A172 (cell line): ENCODE results near the gene GFPT1. TPM values are rescaled to one million over a fixed set of nuclear protein-coding genes. Genes with fewer than 3 reads are reported as not detected.
"Not testable (repeated sequence)": the region's sequence is repeated elsewhere in the genome, so short reads cannot be mapped to it uniquely, and the experiment has no call there.

ENCODE experiments used
- DNase-seq: peaks from one replicate; pipeline ENCODE4 v3.0.0-alpha.2; 2015; ENCODE audit warnings: low spot score
- total RNA-seq: library from RNA; depleted of rRNA; stranded (reverse); fragments of >200 nt; shearing (Covaris generic); gene quantifications from 2 replicates; pipeline ENCODE4 v1.2.3, GENCODE V29; 2014

GFPT1 gene
- total RNA-seq, 1 experiment from 2014 or later, result 39.5 TPM

- DNase-seq, result no peak
These were observed 3.7 kb downstream of the GFPT1 start for GRCh38 chr2:69383176-69383812.

GRCh38 chr2:69382547-69382946, 4.5 kb downstream of the GFPT1 start:
- no peak for DNase-seq

GRCh38 chr2:69381337-69381737, 5.7 kb downstream of the GFPT1 start:
- DNase-seq, result peak; percentile 53

DNA sequence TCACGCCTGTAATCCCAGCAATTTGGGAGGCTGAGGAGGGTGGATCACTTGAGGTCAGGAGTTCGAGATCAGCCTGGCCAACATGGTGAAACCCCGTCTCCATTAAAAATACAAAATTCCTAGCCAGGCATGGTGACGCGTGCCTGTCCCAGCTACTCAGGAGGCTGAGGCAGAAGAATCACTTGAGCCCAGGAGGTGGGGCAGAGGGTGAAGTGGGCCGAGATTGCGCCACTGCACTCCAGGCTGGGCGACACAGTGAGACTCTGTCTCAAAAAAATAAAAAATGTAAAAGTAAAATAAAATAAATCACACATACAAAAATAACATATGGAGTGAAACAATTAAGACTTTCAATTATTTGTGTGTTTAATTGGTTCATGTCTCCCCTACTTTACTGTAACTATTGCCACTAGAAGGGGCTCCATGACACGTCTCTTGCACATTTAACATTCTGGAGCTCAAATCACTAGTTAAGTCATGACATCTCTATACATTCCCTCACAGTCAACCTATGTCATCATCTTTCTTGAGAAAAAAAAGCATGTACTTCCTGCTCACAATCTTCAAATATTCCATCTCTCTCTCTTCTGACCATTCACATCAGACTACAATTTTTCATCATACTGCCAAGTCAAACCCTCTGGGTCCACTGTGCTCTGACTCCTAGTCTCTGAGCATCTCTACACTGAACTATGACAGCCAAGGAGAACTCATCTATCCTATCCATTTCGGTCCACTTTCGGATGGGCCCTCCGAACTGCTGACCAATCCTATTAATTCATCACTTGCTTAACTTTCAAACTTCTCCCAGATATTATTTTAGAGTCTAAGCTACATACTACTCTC, 6.7 kb downstream of the GFPT1 start:
- DNase-seq, result no peak

- DNase-seq, result no peak
These were observed 10.6 kb downstream of the GFPT1 start for GRCh38 chr2:69376403-69376802.

- peak; percentile 38 for DNase-seq
These were observed 11.3 kb downstream of the GFPT1 start for GRCh38 chr2:69375494-69376353.

DNA sequence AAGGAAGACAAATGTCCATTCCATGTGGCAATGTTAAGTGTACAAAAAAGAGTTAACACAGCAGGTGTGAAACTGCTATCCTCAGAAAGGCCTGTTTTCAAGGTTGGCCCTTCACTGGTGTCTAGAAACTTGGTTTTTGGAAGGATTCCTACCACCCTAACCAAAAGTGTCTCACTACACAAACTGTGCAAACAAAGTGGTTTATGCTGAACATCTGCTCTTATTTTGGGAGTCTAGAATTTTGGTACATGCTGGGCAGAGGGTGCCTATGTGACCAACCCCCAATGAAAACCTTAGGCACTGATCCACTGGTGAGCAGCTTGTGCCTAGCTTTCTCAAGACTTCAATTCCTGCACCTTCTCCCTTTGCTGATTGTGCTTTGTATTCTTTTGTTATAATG, 14.3 kb downstream of the GFPT1 start:
- no peak for DNase-seq

DNA sequence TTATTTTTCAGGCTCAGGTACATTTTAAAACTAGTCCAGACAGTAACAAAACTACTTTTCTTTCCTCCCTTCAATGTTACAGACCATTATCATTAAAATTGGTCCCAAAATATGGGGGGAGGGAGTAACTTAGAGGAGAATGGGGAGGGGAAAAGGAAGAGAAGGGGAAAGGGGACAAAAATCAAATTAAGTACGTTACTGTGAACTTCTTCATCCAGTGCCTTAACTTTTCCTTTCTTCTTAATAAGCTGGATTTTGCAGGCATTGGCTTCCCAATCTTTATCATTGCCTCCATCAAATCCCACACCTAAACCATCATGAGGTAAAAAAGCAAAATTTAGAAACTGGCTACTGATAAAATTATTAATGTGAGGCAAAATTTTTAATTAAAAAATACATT, 17.2 kb downstream of the GFPT1 start:
- no peak for DNase-seq

DNA sequence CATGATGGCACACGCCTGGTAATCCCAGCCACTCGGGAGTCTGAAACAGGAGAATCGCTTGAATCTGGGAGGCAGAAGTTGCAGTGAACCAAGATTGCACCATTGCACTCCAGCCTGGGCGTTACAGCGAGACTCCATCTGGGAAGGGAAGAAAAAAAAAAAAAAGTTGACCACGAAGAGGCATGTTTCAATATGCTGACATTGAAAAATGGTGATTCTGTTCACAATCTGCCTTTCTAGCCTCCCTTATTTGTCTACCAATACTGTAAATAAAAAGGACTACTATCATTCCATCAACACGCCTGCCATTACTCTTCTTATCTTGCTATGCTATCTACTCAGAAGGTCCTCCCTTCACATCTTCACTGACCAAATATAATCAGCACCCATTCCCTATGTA, 18.4 kb downstream of the GFPT1 start:
- DNase-seq, result no peak

- no peak for DNase-seq
These were observed 27.7 kb downstream of the GFPT1 start for GRCh38 chr2:69359371-69359770.

GRCh38 chr2:69358914-69359313, 28.1 kb downstream of the GFPT1 start:
- no peak for DNase-seq

DNA sequence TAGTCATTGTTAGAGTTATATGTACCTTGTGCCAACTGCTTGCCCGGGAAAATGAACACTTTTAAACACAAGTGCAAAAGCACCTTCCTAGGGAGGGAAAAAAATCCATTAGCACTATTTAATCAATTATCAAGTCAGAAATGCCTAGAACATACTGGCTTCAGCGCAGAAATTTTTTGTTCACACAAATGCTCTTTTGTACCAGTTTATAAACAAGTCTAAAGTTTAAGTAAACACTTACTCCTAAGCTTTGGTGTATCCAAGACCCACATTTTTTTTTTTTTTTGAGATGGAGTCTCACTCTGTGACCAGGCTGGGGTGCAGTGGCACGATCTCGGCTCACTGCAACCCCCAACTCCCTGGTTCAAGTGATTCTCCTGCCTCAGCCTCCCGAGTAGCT, 30.6 kb downstream of the GFPT1 start:
- no peak for DNase-seq

DNA sequence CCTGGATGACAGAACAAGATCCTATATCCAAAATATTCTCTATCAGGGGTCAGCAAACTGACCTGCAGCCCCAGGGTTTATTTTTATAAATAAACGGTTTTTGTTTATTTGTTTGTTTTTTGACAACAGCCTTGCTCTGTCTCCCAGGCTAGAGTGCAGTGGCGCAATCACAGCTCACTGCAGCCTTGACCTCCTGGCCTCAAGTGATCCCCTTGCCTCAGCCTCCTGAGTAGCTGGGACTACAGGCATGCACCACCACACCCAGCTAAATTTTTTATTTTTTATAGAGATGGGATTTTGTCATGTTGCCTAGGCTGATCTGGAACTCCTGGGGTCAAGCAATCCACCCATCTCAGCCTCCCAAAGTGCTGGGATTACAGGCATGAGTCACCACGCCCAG, 32.1 kb downstream of the GFPT1 start:
- DNase-seq, result not testable (repeated sequence)

DNA sequence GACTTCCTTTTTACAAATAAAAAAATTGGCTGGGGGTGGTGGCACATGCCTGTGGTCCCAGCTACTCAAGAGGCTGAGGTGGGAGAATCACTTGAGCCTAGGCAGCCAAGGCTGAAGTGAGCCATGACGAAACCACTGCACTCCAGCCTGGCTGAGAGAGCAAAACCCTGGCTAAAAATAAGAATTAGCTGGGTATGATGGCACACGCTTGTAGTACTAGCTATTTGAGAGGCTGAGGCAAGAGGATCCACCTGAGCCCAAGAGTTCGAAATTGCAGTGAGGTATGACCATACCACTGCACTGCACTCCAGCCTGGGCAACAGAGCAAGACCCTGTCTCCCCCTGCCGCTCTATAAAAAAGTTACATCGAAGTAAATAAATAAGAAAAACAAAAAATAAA, 33.7 kb downstream of the GFPT1 start:
- no peak for DNase-seq

DNA sequence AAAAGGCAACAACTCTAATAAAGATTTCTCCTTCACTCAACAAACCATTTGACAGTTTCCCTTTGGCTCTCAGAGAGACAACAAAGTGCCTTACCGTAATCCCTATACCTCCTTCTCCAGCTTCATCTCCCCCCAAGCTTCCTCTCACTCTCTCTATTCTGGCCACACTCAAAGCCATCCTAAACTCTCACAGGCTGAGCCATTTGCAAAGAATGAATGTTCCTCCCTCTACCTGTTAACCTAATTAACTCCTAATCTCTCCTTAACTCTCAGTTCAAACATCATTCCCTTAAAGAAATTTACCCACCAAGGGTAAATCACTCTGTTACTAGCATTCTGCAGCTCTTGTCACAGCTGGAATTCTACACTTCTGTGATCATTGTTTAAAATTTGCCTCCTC, 38.2 kb downstream of the GFPT1 start:
- no peak for DNase-seq

GRCh38 chr2:69345434-69345833, 41.6 kb downstream of the GFPT1 start:
- no peak for DNase-seq

DNA sequence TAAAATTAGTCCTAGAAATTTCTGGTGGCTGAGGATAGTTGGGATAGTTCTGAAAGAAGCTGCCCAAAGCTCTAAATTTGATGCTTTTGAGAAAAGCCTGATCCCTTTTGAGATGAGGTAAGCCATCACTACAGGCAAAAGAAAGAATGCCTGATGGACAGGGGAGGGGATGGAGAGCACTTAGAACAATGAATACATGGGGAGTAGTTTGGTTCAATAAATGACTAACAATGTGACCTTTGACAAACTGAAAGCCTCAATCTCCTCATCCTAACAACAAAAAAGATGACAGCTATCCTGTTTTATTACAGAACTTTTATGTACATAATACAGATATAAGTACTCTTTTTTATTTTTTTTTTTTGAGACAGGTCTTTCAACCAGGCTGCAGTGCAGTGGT, 42.7 kb downstream of the GFPT1 start:
- DNase-seq, result no peak

GRCh38 chr2:69340101-69340775, 46.8 kb downstream of the GFPT1 start:
- DNase-seq, result no peak

DNA sequence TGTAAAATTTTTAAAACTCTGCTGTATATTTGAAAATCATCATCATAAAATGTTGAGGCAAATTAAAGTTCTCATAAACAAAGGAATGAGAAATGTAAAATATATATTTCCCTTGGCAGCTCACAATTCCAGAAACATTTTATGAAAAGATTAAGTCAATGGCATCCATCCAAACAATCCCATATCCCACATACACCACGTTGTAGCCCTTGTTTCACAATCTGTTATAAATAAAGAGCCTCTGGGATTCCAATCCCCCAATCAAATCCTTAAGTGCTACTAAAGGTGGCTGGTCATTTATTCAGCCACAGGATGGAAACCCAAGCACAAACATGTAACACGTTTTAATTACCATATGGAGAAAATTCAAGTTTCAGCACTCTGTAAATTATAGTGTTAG, 51.7 kb downstream of the GFPT1 start:
- no peak for DNase-seq

GRCh38 chr2:69333352-69333751, 53.7 kb downstream of the GFPT1 start:
- no peak for DNase-seq

DNA sequence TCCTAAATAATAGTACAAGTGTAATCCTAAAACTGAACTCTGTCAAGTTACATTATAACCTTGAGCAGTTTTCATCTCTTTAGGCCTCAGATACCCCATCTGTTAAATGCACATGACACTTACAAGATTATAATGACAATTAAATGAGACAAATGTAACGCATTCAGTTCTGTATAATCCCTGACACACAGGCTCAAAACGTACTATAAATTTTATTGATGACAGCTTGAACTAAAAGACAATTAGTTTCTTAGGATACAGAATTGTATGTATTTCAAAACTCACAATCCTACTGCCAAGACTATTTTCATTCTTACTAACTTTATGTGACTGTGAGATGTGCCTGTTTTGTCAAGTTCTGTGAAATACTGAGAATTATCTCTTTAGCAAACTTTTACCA, 56.2 kb downstream of the GFPT1 start:
- no peak for DNase-seq

GRCh38 chr2:69322631-69323030, 64.4 kb downstream of the GFPT1 start:
- DNase-seq, result no peak
